Heart right ventricle (tissue), 16 donors: Measurements from ENCODE around the gene LIN28A. TPM values are rescaled to one million over a fixed set of nuclear protein-coding genes. Genes with fewer than 3 reads are reported as not detected.

Experiments used
- ATAC-seq, 8 donors: fragments of 200-7000 bp; cut with Tn5 transposase; one replicate each; pipeline ENCODE4 v1.9.1; 2020; ENCODE audit warnings: mild to moderate bottlenecking in 8 of 8, moderate library complexity in 8 of 8, moderate number of reproducible peaks in 1 of 8
- DNase-seq, 2 donors: peaks; one replicate each; pipeline ENCODE4 v3.0.0-alpha.2; 2020
- H3K27ac ChIP-seq, 10 donors: fragments of 200-600 bp; sonication (generic) in 2 of 10; one replicate each; pipeline versions ENCODE4 v1.5.0 to v1.8.0; 2020 to 2022; ENCODE audit warnings: mild to moderate bottlenecking in 3 of 10
- H3K27me3 ChIP-seq, 7 donors: fragments of 200-600 bp; one replicate each; pipeline ENCODE4 v1.8.0; 2021 to 2022; ENCODE audit warnings: mild to moderate bottlenecking in 2 of 7
- H3K36me3 ChIP-seq, 9 donors: fragments of 200-600 bp; sonication (generic) in 1 of 9; one replicate each; pipeline versions ENCODE4 v1.5.0 to v1.8.0; 2020 to 2022; ENCODE audit warnings: mild to moderate bottlenecking in 2 of 9
- H3K4me1 ChIP-seq, 9 donors: fragments of 200-600 bp; sonication (generic) in 1 of 9; one replicate each; pipeline versions ENCODE4 v1.5.0 to v1.8.0; 2020 to 2022; ENCODE audit warnings: mild to moderate bottlenecking in 4 of 9
- H3K4me3 ChIP-seq, 10 donors: fragments of 200-600 bp; sonication (generic) in 2 of 10; one replicate each; pipeline versions ENCODE4 v1.5.0 to v1.8.0; 2020 to 2022; ENCODE audit warnings: mild to moderate bottlenecking in 7 of 10, moderate library complexity in 2 of 10
- H3K9me3 ChIP-seq, 11 donors: fragments of 200-600 bp in 10 of 11; sonication (generic) in 2 of 11; one replicate each; pipeline versions ENCODE4 v1.5.0 to v1.8.0; 2013 to 2022; ENCODE audit warnings: mild to moderate bottlenecking in 2 of 11, control low read depth in 1 of 11, moderate library complexity in 1 of 11
- WGBS, 2 donors: extraction: QIAGEN DNeasy Blood & Tissue Kit; methylation state at CpG; one replicate each; pipeline ENCODE4 v1.1.7; 2013; ENCODE audit warnings: inconsistent platforms in 1 of 2; 5-methylcytosine and 5-hydroxymethylcytosine counted together
- intact Hi-C, 10 donors: fragments of 100-400 bp; cut with DNase I; formaldehyde crosslinking; loops; one replicate each; pipeline versions ENCODE4 v1.11.1 to v1.14.2; 2022
- polyA plus RNA-seq, 2 donors: library from polyadenylated mRNA; stranded (reverse); fragments of 200-250 nt; gene quantifications; one replicate each; pipeline ENCODE4 v1.2.3, GENCODE V29; 2013
- total RNA-seq, 10 donors: library from RNA; stranded (reverse); fragmentation: NEBNext Ultra II Directional in 3 of 10; extraction: Animal tissue kit (Norgen Biotek cat#: 25700) in 3 of 10; gene quantifications; one replicate each; pipeline versions ENCODE4 v1.2.1 to v1.2.4, GENCODE V29; 2021 to 2023
- TF ChIP-seq, protein P1 (sequence below), 9 donors: fragments of 200-600 bp; sonication (generic) in 2 of 9; IDR thresholded peaks; one replicate each; pipeline versions ENCODE4 v1.5.0 to v1.8.0; 2021 to 2022; ENCODE audit warnings: antibody characterized with exemption in 9 of 9, mild to moderate bottlenecking in 5 of 9, moderate library complexity in 1 of 9
- donor health status: Arrhythmogenic right ventricular cardiomyopathy.
- donor health status: ischemic (EF 13 %, LVEDD 7.1; RV severe dilation, severe dysfunction).
- donor health status: healthy with polysubstance abuse.
- donor health status: DM: no; HTN: yes; CAD: no.
- donor health status: DM: no; HTN: no; CAD: no.
- donor health status: ischemic (EF 25% LVEDD 6.9; RV normal size, moderate dysfunction).
- donor health status: ischemic (EF 25% LVEDD 5.7; RV mildly dilated, moderate dysfunction).
- donor health status: healthy.
- donor health status: DM: yes; HTN: yes; CAD: no.
- donor health status: Ischemic cardiomyopathy.
- donor health status: ischemic (EF 35%, LVEDD 5.7; RV mildly dilated, moderate dysfunction).
- donor health status: nonischemic (EF 11% LVEDD 7.7; RV severe dilation, severe dysfunction).
- donor health status: DM: yes; HTN: yes; CAD: no.
- donor health status: PGD.
- donor health status: ischemic (EF 29% LVEDD 5.4; RV normal size, mild dysfunction).
- donor health status: nonischemic (EF 23%, LVEDD 6.1; RV moderate dilation, normal function).

Gene LIN28A
- total and polyA plus RNA-seq, 12 donors, result 0.15 TPM; not detected in 11

DNA sequence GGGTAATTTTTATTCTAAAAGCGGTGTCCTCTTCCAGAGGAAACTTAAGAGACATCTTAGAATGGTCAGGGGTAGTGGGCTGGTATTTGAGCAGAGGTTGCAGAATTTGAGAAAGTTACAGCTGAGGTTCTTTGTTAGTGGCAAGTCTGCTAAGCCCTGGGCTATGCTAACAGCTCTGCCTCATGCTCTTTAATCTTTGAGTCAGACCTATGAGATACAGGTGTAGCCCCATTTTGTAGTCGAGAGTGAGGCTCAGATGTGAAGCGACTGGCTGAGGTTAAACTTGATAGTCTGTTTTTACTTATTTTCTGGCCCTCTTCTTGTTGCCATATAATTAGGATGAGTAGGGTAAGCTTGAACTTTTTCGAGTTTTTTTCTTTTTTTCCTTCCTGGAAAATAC is 66.3 kb downstream of the LIN28A start:
- TF ChIP-seq, protein P1, sequence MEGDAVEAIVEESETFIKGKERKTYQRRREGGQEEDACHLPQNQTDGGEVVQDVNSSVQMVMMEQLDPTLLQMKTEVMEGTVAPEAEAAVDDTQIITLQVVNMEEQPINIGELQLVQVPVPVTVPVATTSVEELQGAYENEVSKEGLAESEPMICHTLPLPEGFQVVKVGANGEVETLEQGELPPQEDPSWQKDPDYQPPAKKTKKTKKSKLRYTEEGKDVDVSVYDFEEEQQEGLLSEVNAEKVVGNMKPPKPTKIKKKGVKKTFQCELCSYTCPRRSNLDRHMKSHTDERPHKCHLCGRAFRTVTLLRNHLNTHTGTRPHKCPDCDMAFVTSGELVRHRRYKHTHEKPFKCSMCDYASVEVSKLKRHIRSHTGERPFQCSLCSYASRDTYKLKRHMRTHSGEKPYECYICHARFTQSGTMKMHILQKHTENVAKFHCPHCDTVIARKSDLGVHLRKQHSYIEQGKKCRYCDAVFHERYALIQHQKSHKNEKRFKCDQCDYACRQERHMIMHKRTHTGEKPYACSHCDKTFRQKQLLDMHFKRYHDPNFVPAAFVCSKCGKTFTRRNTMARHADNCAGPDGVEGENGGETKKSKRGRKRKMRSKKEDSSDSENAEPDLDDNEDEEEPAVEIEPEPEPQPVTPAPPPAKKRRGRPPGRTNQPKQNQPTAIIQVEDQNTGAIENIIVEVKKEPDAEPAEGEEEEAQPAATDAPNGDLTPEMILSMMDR (IDR thresholded peaks at IDR 0.05), result no peak
- no peaks in the 10 kb centered on the region for H3K9me3 ChIP-seq
- H3K27ac ChIP-seq, result no peak overlapping the region
- no peaks in the 10 kb centered on the region for H3K27me3 ChIP-seq
- peaks cover 3 to 20% (median 16%) of the 10 kb centered on the region in 9 donors for H3K4me1 ChIP-seq
- intact Hi-C loops, result no loop called here
- DNase-seq (no peak), ATAC-seq (no peak)
- peaks cover 0 to 71% (median 36%) of the 10 kb centered on the region in 9 donors for H3K36me3 ChIP-seq
- no peak overlapping the region for H3K4me3 ChIP-seq
- WGBS, 2 donors, result 86 to 93% methylated on average over 4 of the region's 4 CpGs

DNA sequence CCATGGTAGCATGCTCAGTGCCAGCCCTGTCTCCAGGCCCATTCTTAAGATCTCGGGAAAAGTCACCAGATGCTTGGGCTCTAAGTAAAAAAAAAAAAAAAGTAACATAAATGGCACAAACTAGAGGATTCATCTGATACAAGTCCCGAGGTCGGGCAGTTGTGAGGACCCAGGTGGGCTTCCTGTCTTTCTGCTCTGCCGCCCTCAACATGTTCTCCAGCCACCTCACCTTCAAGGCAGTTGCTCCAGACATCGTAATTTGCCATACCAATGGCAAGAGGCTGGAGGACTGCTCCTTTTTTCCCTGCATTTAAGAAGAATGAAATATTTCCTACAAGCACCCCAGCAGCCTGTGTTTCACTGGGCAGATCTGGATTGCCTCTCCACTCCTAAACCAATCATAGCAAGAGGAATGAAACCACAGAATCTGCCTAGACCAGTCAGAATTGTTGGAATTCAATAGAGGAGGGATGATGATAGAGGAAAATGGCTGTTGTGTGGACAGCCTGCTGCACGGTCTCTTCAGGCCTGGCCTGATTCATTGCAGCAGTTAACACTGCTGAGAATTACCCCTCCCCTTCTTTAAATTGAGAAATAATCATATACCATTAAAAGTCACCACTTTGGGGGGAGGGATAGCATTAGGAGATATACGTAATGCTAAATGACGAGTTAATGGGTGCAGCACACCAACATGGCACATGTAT is 67.0 kb downstream of the LIN28A start:
- TF ChIP-seq, protein P1 (IDR thresholded peaks at IDR 0.05), result no peak
- H3K27me3 ChIP-seq, result no peaks in the 10 kb centered on the region
- ATAC-seq (no peak), DNase-seq (no peak)
- peaks cover 3 to 19% (median 16%) of the 10 kb centered on the region in 9 donors for H3K4me1 ChIP-seq
- intact Hi-C loops, result no loop called here
- H3K4me3 ChIP-seq, result no peak overlapping the region
- WGBS, 2 donors, result 79 to 86% methylated on average over 8 of the region's 8 CpGs
- no peak overlapping the region for H3K27ac ChIP-seq
- peaks cover 0 to 71% (median 36%) of the 10 kb centered on the region in 9 donors for H3K36me3 ChIP-seq
- H3K9me3 ChIP-seq, result no peaks in the 10 kb centered on the region

DNA sequence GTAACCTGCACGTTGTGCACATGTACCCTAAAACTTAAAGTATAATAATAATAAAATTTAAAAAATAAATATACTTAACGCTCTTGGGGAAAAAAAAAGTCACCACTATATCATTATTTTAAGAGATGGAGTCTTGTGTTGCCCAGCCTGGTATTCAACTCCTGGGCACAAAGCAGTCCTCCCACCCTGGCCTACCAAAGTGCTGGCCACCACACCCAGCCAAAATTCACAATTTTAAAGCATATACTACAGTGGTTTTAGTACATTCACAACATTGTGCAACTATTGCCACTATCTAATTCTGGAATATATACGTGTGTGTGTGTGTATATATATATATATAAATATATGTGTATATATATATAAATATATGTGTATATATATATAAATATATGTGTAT is 67.5 kb downstream of the LIN28A start:
- Histone ChIP-seq H3K9me3 (no peaks in the 10 kb centered on the region), H3K4me3 (no peak overlapping the region), H3K27ac (no peak overlapping the region), H3K36me3 (peaks cover 0 to 71% (median 36%) of the 10 kb centered on the region in 9 donors), H3K4me1 (peaks cover 3 to 18% (median 16%) of the 10 kb centered on the region in 9 donors), H3K27me3 (no peaks in the 10 kb centered on the region)
- TF ChIP-seq, protein P1 (IDR thresholded peaks at IDR 0.05), result no peak
- DNase-seq (no peak), ATAC-seq (no peak)
- intact Hi-C loops, result no loop called here
- WGBS, 2 donors, result 81 to 88% methylated on average over 3 of the region's 3 CpGs

DNA sequence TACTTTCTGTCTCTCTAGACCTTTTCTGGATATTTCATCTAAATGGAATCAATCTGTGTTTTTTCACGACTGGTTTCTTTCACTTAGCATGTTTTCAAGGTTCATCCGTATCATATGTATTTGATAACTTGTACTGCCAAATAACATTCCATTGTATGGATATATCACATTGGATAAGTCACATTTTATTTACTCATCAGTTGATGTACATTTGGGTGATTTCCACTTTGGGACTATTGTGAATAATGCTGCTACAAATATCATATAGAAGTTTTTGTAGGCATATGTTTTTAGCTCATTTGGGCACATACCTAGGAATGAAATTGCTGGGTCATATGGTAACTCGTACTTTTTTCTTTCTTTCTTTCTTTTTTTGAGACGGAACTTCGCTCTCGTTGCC is 68.4 kb downstream of the LIN28A start:
- Histone ChIP-seq H3K9me3 (no peaks in the 10 kb centered on the region), H3K36me3 (peaks cover 0 to 62% (median 31%) of the 10 kb centered on the region in 9 donors), H3K27ac (no peak overlapping the region), H3K27me3 (no peaks in the 10 kb centered on the region), H3K4me1 (peaks cover under 1 to 10% (median 8%) of the 10 kb centered on the region in 9 donors), H3K4me3 (no peak overlapping the region)
- WGBS, 2 donors, result 95 to 96% methylated on average over 6 of the region's 6 CpGs
- ATAC-seq (no peak), DNase-seq (no peak)
- intact Hi-C loops, result no loop called here
- TF ChIP-seq, protein P1 (IDR thresholded peaks at IDR 0.05), result no peak

Other genes starting within 250 kb of the LIN28A start
- not detected for gene C1orf232, start 241.9 kb upstream of the LIN28A start, total RNA-seq
- not detected for gene C1orf232, start 241.9 kb upstream of the LIN28A start, polyA plus RNA-seq
- 10 to 100 TPM; 10.7 to 26.0 (median 18.3) TPM for gene ZNF593, start 240.9 kb upstream of the LIN28A start, total RNA-seq
- 100 to 1,000 TPM in 1 of 2 donors, 10 to 100 TPM in 1; 45.6 to 159 TPM for gene ZNF593, start 240.9 kb upstream of the LIN28A start, polyA plus RNA-seq
- not detected for gene ZNF593OS, start 239.0 kb upstream of the LIN28A start, total RNA-seq
- gene ZNF593OS, start 239.0 kb upstream of the LIN28A start, polyA plus RNA-seq, result under 1 TPM in 1 of 2 donors, not detected in 1; 0.46 TPM
- gene CNKSR1, start 233.3 kb upstream of the LIN28A start, total RNA-seq, result 1 to 10 TPM in 9 of 10 donors, under 1 TPM in 1; 0.93 to 6.3 (median 2.1) TPM
- 1 to 10 TPM in 1 of 2 donors, under 1 TPM in 1; 0.84 to 5.7 TPM for gene CNKSR1, start 233.3 kb upstream of the LIN28A start, polyA plus RNA-seq
- gene CATSPER4, start 220.2 kb upstream of the LIN28A start, total RNA-seq, result not detected
- not detected for gene CATSPER4, start 220.2 kb upstream of the LIN28A start, polyA plus RNA-seq
- 10 to 100 TPM; 29.9 to 74.5 (median 53.8) TPM for gene CEP85, start 176.6 kb upstream of the LIN28A start, total RNA-seq
- gene CEP85, start 176.6 kb upstream of the LIN28A start, polyA plus RNA-seq, result 10 to 100 TPM in 1 of 2 donors, 1 to 10 TPM in 1; 7.0 to 30.9 TPM
- gene SH3BGRL3, start 130.7 kb upstream of the LIN28A start, total RNA-seq, result 100 to 1,000 TPM in 1 of 10 donors, 10 to 100 TPM in 9; 18.4 to 116 (median 25.2) TPM
- gene SH3BGRL3, start 130.7 kb upstream of the LIN28A start, polyA plus RNA-seq, result 100 to 1,000 TPM in 1 of 2 donors, 10 to 100 TPM in 1; 96.3 to 153 TPM
- 10 to 100 TPM in 2 of 10 donors, 1 to 10 TPM in 8; 5.4 to 14.1 (median 7.1) TPM for gene UBXN11, start 104.2 kb upstream of the LIN28A start, total RNA-seq
- 10 to 100 TPM; 12.3 to 20.2 TPM for gene UBXN11, start 104.2 kb upstream of the LIN28A start, polyA plus RNA-seq
- gene CD52, start 92.9 kb upstream of the LIN28A start, total RNA-seq, result 10 to 100 TPM in 2 of 10 donors, 1 to 10 TPM in 8; 1.9 to 62.6 (median 5.1) TPM
- gene CD52, start 92.9 kb upstream of the LIN28A start, polyA plus RNA-seq, result 10 to 100 TPM in 1 of 2 donors, 1 to 10 TPM in 1; 9.3 to 25.2 TPM
- under 1 TPM in 1 of 10 donors, not detected in 9; 0.64 TPM for gene CRYBG2, start 56.7 kb upstream of the LIN28A start, total RNA-seq
- under 1 TPM in 1 of 2 donors, not detected in 1; 0.03 TPM for gene CRYBG2, start 56.7 kb upstream of the LIN28A start, polyA plus RNA-seq
- 1 to 10 TPM in 1 of 10 donors, under 1 TPM in 1, not detected in 8; 0.15 to 1.3 TPM for gene ZNF683, start 38.1 kb upstream of the LIN28A start, total RNA-seq
- gene ZNF683, start 38.1 kb upstream of the LIN28A start, polyA plus RNA-seq, result under 1 TPM in 1 of 2 donors, not detected in 1; 0.04 TPM
- gene DHDDS, start 21.5 kb downstream of the LIN28A start, total RNA-seq, result 10 to 100 TPM; 23.0 to 45.8 (median 32.5) TPM
- 10 to 100 TPM; 22.1 to 29.2 TPM for gene DHDDS, start 21.5 kb downstream of the LIN28A start, polyA plus RNA-seq
- 100 to 1,000 TPM; 104 to 221 (median 212) TPM for gene HMGN2, start 61.6 kb downstream of the LIN28A start, total RNA-seq
- 100 to 1,000 TPM; 133 to 199 TPM for gene HMGN2, start 61.6 kb downstream of the LIN28A start, polyA plus RNA-seq
- gene RPS6KA1, start 118.9 kb downstream of the LIN28A start, total RNA-seq, result 10 to 100 TPM in 1 of 10 donors, 1 to 10 TPM in 9; 1.4 to 12.2 (median 2.7) TPM
- gene RPS6KA1, start 118.9 kb downstream of the LIN28A start, polyA plus RNA-seq, result 1 to 10 TPM; 2.8 to 4.3 TPM